Measurements from ENCODE around the gene GAS2L1.

The GAS2L1 gene

GRCh38 chr22:29331213-29331612 lies 24.8 kb downstream of the GAS2L1 start:
- Histone ChIP-seq H3K9me3 (ENCODE audit: control insufficient read depth in 1 of 2, low read length in 2 of 2) (no peaks in the 10 kb centered on the region), H3K36me3 (ENCODE audit: control insufficient read depth in 1 of 2, insufficient read depth in 2 of 2, low read length in 2 of 2) (peaks cover 18 to 77% of the 10 kb centered on the region in 2 donors), H3K4me3 (ENCODE audit: low read depth in 1 of 2, low read length in 2 of 2) (no peak overlapping the region), H3K27me3 (ENCODE audit: low read depth, low read length) (no peaks in the 10 kb centered on the region), H3K4me1 (ENCODE audit: control insufficient read depth in 1 of 2, insufficient read depth in 2 of 2, low read length in 2 of 2) (peaks cover 0 to 11% of the 10 kb centered on the region in 2 donors), H3K27ac (ENCODE audit: low read length) (no peak overlapping the region)

- Histone ChIP-seq H3K27me3 (ENCODE audit: low read depth, low read length) (no peaks in the 10 kb centered on the region), H3K27ac (ENCODE audit: low read length) (no peak overlapping the region), H3K4me1 (ENCODE audit: control insufficient read depth in 1 of 2, insufficient read depth in 2 of 2, low read length in 2 of 2) (peaks cover 0 to 11% of the 10 kb centered on the region in 2 donors), H3K9me3 (ENCODE audit: control insufficient read depth in 1 of 2, low read length in 2 of 2) (no peaks in the 10 kb centered on the region), H3K36me3 (ENCODE audit: control insufficient read depth in 1 of 2, insufficient read depth in 2 of 2, low read length in 2 of 2) (peaks cover 21 to 75% of the 10 kb centered on the region in 2 donors), H3K4me3 (ENCODE audit: low read depth in 1 of 2, low read length in 2 of 2) (no peak overlapping the region)
Observed at GRCh38 chr22:29331658-29332300, 25.3 kb downstream of the GAS2L1 start.

GRCh38 chr22:29332886-29333496 lies 26.5 kb downstream of the GAS2L1 start:
- Histone ChIP-seq H3K27me3 (ENCODE audit: low read depth, low read length) (no peaks in the 10 kb centered on the region), H3K9me3 (ENCODE audit: control insufficient read depth in 1 of 2, low read length in 2 of 2) (no peaks in the 10 kb centered on the region), H3K4me3 (ENCODE audit: low read depth in 1 of 2, low read length in 2 of 2) (no peak overlapping the region), H3K36me3 (ENCODE audit: control insufficient read depth in 1 of 2, insufficient read depth in 2 of 2, low read length in 2 of 2) (peaks cover 28 to 79% of the 10 kb centered on the region in 2 donors), H3K27ac (ENCODE audit: low read length) (no peak overlapping the region), H3K4me1 (ENCODE audit: control insufficient read depth in 1 of 2, insufficient read depth in 2 of 2, low read length in 2 of 2) (peaks cover 0 to 11% of the 10 kb centered on the region in 2 donors)

GRCh38 chr22:29334148-29334547 lies 27.7 kb downstream of the GAS2L1 start:
- H3K36me3 ChIP-seq (ENCODE audit: control insufficient read depth in 1 of 2, insufficient read depth in 2 of 2, low read length in 2 of 2): peaks cover 36 to 79% of the 10 kb centered on the region in 2 donors
- H3K9me3 ChIP-seq (ENCODE audit: control insufficient read depth in 1 of 2, low read length in 2 of 2): no peaks in the 10 kb centered on the region
- no peak overlapping the region for H3K27ac ChIP-seq (ENCODE audit: low read length)
- H3K27me3 ChIP-seq (ENCODE audit: low read depth, low read length): no peaks in the 10 kb centered on the region
- H3K4me3 ChIP-seq (ENCODE audit: low read depth in 1 of 2, low read length in 2 of 2): no peak overlapping the region
- peaks cover 0 to 11% of the 10 kb centered on the region in 2 donors for H3K4me1 ChIP-seq (ENCODE audit: control insufficient read depth in 1 of 2, insufficient read depth in 2 of 2, low read length in 2 of 2)

GRCh38 chr22:29334696-29335344 lies 28.4 kb downstream of the GAS2L1 start:
- H3K4me3 ChIP-seq (ENCODE audit: low read depth in 1 of 2, low read length in 2 of 2): no peak overlapping the region
- peaks cover 38 to 79% of the 10 kb centered on the region in 2 donors for H3K36me3 ChIP-seq (ENCODE audit: control insufficient read depth in 1 of 2, insufficient read depth in 2 of 2, low read length in 2 of 2)
- no peak overlapping the region for H3K27ac ChIP-seq (ENCODE audit: low read length)
- H3K27me3 ChIP-seq (ENCODE audit: low read depth, low read length): no peaks in the 10 kb centered on the region
- H3K9me3 ChIP-seq (ENCODE audit: control insufficient read depth in 1 of 2, low read length in 2 of 2): no peaks in the 10 kb centered on the region
- H3K4me1 ChIP-seq (ENCODE audit: control insufficient read depth in 1 of 2, insufficient read depth in 2 of 2, low read length in 2 of 2): peaks cover 0 to 11% of the 10 kb centered on the region in 2 donors

- H3K27ac ChIP-seq (ENCODE audit: low read length): no peak overlapping the region
- no peak overlapping the region for H3K4me3 ChIP-seq (ENCODE audit: low read depth in 1 of 2, low read length in 2 of 2)
- H3K4me1 ChIP-seq (ENCODE audit: control insufficient read depth in 1 of 2, insufficient read depth in 2 of 2, low read length in 2 of 2): peaks cover 0 to 5% of the 10 kb centered on the region in 2 donors
- H3K9me3 ChIP-seq (ENCODE audit: control insufficient read depth in 1 of 2, low read length in 2 of 2): no peaks in the 10 kb centered on the region
- H3K36me3 ChIP-seq (ENCODE audit: control insufficient read depth in 1 of 2, insufficient read depth in 2 of 2, low read length in 2 of 2): peaks cover 45 to 79% of the 10 kb centered on the region in 2 donors
- no peaks in the 10 kb centered on the region for H3K27me3 ChIP-seq (ENCODE audit: low read depth, low read length)
Observed at GRCh38 chr22:29335656-29336055, 29.2 kb downstream of the GAS2L1 start.

- Histone ChIP-seq H3K9me3 (ENCODE audit: control insufficient read depth in 1 of 2, low read length in 2 of 2) (no peaks in the 10 kb centered on the region), H3K4me3 (ENCODE audit: low read depth in 1 of 2, low read length in 2 of 2) (no peak overlapping the region), H3K27ac (ENCODE audit: low read length) (no peak overlapping the region), H3K36me3 (ENCODE audit: control insufficient read depth in 1 of 2, insufficient read depth in 2 of 2, low read length in 2 of 2) (peaks cover 55 to 83% of the 10 kb centered on the region in 2 donors), H3K4me1 (ENCODE audit: control insufficient read depth in 1 of 2, insufficient read depth in 2 of 2, low read length in 2 of 2) (no peaks in the 10 kb centered on the region), H3K27me3 (ENCODE audit: low read depth, low read length) (no peaks in the 10 kb centered on the region)
Observed at GRCh38 chr22:29336751-29337490, 30.5 kb downstream of the GAS2L1 start.

GRCh38 chr22:29337631-29338284 lies 31.3 kb downstream of the GAS2L1 start:
- peaks cover 54 to 87% of the 10 kb centered on the region in 2 donors for H3K36me3 ChIP-seq (ENCODE audit: control insufficient read depth in 1 of 2, insufficient read depth in 2 of 2, low read length in 2 of 2)
- H3K27me3 ChIP-seq (ENCODE audit: low read depth, low read length): no peaks in the 10 kb centered on the region
- no peaks in the 10 kb centered on the region for H3K9me3 ChIP-seq (ENCODE audit: control insufficient read depth in 1 of 2, low read length in 2 of 2)
- H3K4me1 ChIP-seq (ENCODE audit: control insufficient read depth in 1 of 2, insufficient read depth in 2 of 2, low read length in 2 of 2): no peaks in the 10 kb centered on the region
- no peak overlapping the region for H3K27ac ChIP-seq (ENCODE audit: low read length)
- no peak overlapping the region for H3K4me3 ChIP-seq (ENCODE audit: low read depth in 1 of 2, low read length in 2 of 2)

GRCh38 chr22:29338398-29338797 lies 31.9 kb downstream of the GAS2L1 start:
- Histone ChIP-seq H3K9me3 (ENCODE audit: control insufficient read depth in 1 of 2, low read length in 2 of 2) (no peaks in the 10 kb centered on the region), H3K36me3 (ENCODE audit: control insufficient read depth in 1 of 2, insufficient read depth in 2 of 2, low read length in 2 of 2) (peaks cover 57 to 87% of the 10 kb centered on the region in 2 donors), H3K4me1 (ENCODE audit: control insufficient read depth in 1 of 2, insufficient read depth in 2 of 2, low read length in 2 of 2) (peaks cover 0 to 3% of the 10 kb centered on the region in 2 donors), H3K27me3 (ENCODE audit: low read depth, low read length) (no peaks in the 10 kb centered on the region), H3K27ac (ENCODE audit: low read length) (no peak overlapping the region), H3K4me3 (ENCODE audit: low read depth in 1 of 2, low read length in 2 of 2) (no peak overlapping the region)

- no peak overlapping the region for H3K27ac ChIP-seq (ENCODE audit: low read length)
- H3K9me3 ChIP-seq (ENCODE audit: control insufficient read depth in 1 of 2, low read length in 2 of 2): no peaks in the 10 kb centered on the region
- H3K4me1 ChIP-seq (ENCODE audit: control insufficient read depth in 1 of 2, insufficient read depth in 2 of 2, low read length in 2 of 2): peaks cover 0 to 6% of the 10 kb centered on the region in 2 donors
- H3K27me3 ChIP-seq (ENCODE audit: low read depth, low read length): no peaks in the 10 kb centered on the region
- H3K4me3 ChIP-seq (ENCODE audit: low read depth in 1 of 2, low read length in 2 of 2): no peak overlapping the region
- peaks cover 57 to 86% of the 10 kb centered on the region in 2 donors for H3K36me3 ChIP-seq (ENCODE audit: control insufficient read depth in 1 of 2, insufficient read depth in 2 of 2, low read length in 2 of 2)
Observed at GRCh38 chr22:29339381-29340235, 33.2 kb downstream of the GAS2L1 start.

Data from muscle layer of duodenum (tissue), 2 donors.